ENCODE results near the gene LY6G6C. TPM values are rescaled to one million over a fixed set of nuclear protein-coding genes. Genes with fewer than 3 reads are reported as not detected.

LY6G6C gene
- total RNA-seq, 2 donors from 2014 or later: not detected

- no peaks in the 10 kb centered on the region for H3K9me3 ChIP-seq (ENCODE audit: control insufficient read depth, low read length, poor library complexity, severe bottlenecking)
- Mint-ChIP-seq H3K4me1 (peaks cover 10% of the 10 kb centered on the region), H3K4me3 (no peak overlapping the region), H3K27ac (peak overlapping the region; percentile 27), H3K27me3 (no peaks in the 10 kb centered on the region), H3K36me3 (ENCODE audit: low read depth) (peaks cover 4% of the 10 kb centered on the region)
- ATAC-seq: no peak
- no peak for DNase-seq
Observed at GRCh38 chr6:31760790-31761189, 39.2 kb upstream of the LY6G6C start.

GRCh38 chr6:31758281-31758680, 36.7 kb upstream of the LY6G6C start:
- no peaks in the 10 kb centered on the region for H3K27me3 Mint-ChIP-seq
- H3K4me3 Mint-ChIP-seq: no peak overlapping the region
- peak overlapping the region; percentile 75 for H3K27ac Mint-ChIP-seq
- ATAC-seq (no peak), DNase-seq (no peak)
- peaks cover 4% of the 10 kb centered on the region for H3K36me3 Mint-ChIP-seq (ENCODE audit: low read depth)
- H3K4me1 Mint-ChIP-seq: peaks cover 10% of the 10 kb centered on the region
- no peaks in the 10 kb centered on the region for H3K9me3 ChIP-seq (ENCODE audit: control insufficient read depth, low read length, poor library complexity, severe bottlenecking)

GRCh38 chr6:31752739-31753319, 31.3 kb upstream of the LY6G6C start:
- Mint-ChIP-seq H3K36me3 (ENCODE audit: low read depth) (no peaks in the 10 kb centered on the region), H3K4me1 (peaks cover 2% of the 10 kb centered on the region), H3K27ac (no peak overlapping the region), H3K27me3 (no peaks in the 10 kb centered on the region), H3K4me3 (no peak overlapping the region)
- DNase-seq: no peak
- H3K9me3 ChIP-seq (ENCODE audit: control insufficient read depth, low read length, poor library complexity, severe bottlenecking): no peaks in the 10 kb centered on the region
- ATAC-seq: no peak

GRCh38 chr6:31750411-31751022, 29.0 kb upstream of the LY6G6C start:
- H3K4me3 Mint-ChIP-seq: no peak overlapping the region
- DNase-seq (no peak), ATAC-seq (no peak)
- no peaks in the 10 kb centered on the region for H3K27me3 Mint-ChIP-seq
- no peaks in the 10 kb centered on the region for H3K9me3 ChIP-seq (ENCODE audit: control insufficient read depth, low read length, poor library complexity, severe bottlenecking)
- H3K36me3 Mint-ChIP-seq (ENCODE audit: low read depth): peaks cover 2% of the 10 kb centered on the region
- H3K4me1 Mint-ChIP-seq: no peaks in the 10 kb centered on the region
- no peak overlapping the region for H3K27ac Mint-ChIP-seq

GRCh38 chr6:31749301-31750036, 27.9 kb upstream of the LY6G6C start:
- Mint-ChIP-seq H3K4me3 (no peak overlapping the region), H3K36me3 (ENCODE audit: low read depth) (peaks cover 2% of the 10 kb centered on the region), H3K27me3 (no peaks in the 10 kb centered on the region), H3K4me1 (no peaks in the 10 kb centered on the region), H3K27ac (no peak overlapping the region)
- no peak for ATAC-seq
- no peak for DNase-seq
- no peaks in the 10 kb centered on the region for H3K9me3 ChIP-seq (ENCODE audit: control insufficient read depth, low read length, poor library complexity, severe bottlenecking)

GRCh38 chr6:31744422-31744821, 22.9 kb upstream of the LY6G6C start:
- H3K27ac Mint-ChIP-seq: no peak overlapping the region
- no peaks in the 10 kb centered on the region for H3K27me3 Mint-ChIP-seq
- ATAC-seq: no peak
- H3K9me3 ChIP-seq (ENCODE audit: control insufficient read depth, low read length, poor library complexity, severe bottlenecking): no peaks in the 10 kb centered on the region
- peaks cover 2% of the 10 kb centered on the region for H3K36me3 Mint-ChIP-seq (ENCODE audit: low read depth)
- no peak for DNase-seq
- no peak overlapping the region for H3K4me3 Mint-ChIP-seq
- H3K4me1 Mint-ChIP-seq: peaks cover 20% of the 10 kb centered on the region

GRCh38 chr6:31742894-31743293, 21.3 kb upstream of the LY6G6C start:
- H3K4me1 Mint-ChIP-seq: peaks cover 35% of the 10 kb centered on the region
- ATAC-seq: no peak
- no peak overlapping the region for H3K27ac Mint-ChIP-seq
- no peaks in the 10 kb centered on the region for H3K9me3 ChIP-seq (ENCODE audit: control insufficient read depth, low read length, poor library complexity, severe bottlenecking)
- no peaks in the 10 kb centered on the region for H3K27me3 Mint-ChIP-seq
- peaks cover 2% of the 10 kb centered on the region for H3K36me3 Mint-ChIP-seq (ENCODE audit: low read depth)
- no peak for DNase-seq
- no peak overlapping the region for H3K4me3 Mint-ChIP-seq

GRCh38 chr6:31741815-31742214, 20.3 kb upstream of the LY6G6C start:
- Mint-ChIP-seq H3K4me1 (peaks cover 45% of the 10 kb centered on the region), H3K27me3 (no peaks in the 10 kb centered on the region), H3K4me3 (peak overlapping the region; percentile 33), H3K36me3 (ENCODE audit: low read depth) (no peaks in the 10 kb centered on the region), H3K27ac (no peak overlapping the region)
- no peak for DNase-seq
- no peak for ATAC-seq
- H3K9me3 ChIP-seq (ENCODE audit: control insufficient read depth, low read length, poor library complexity, severe bottlenecking): no peaks in the 10 kb centered on the region

GRCh38 chr6:31740397-31741223, 19.1 kb upstream of the LY6G6C start:
- peak overlapping the region; percentile 97 for H3K4me3 Mint-ChIP-seq
- H3K27me3 Mint-ChIP-seq: no peaks in the 10 kb centered on the region
- H3K36me3 Mint-ChIP-seq (ENCODE audit: low read depth): peaks cover 5% of the 10 kb centered on the region
- DNase-seq: no peak
- peaks cover 53% of the 10 kb centered on the region for H3K4me1 Mint-ChIP-seq
- H3K9me3 ChIP-seq (ENCODE audit: control insufficient read depth, low read length, poor library complexity, severe bottlenecking): no peaks in the 10 kb centered on the region
- no peak for ATAC-seq
- peak overlapping the region; percentile 96 for H3K27ac Mint-ChIP-seq

GRCh38 chr6:31739639-31740396, 18.3 kb upstream of the LY6G6C start, which contains the start of gene MSH5:
MSH5 (plus strand) TSS chr6:31740005; CDS start chr6:31740467, 462 bp downstream.
- Mint-ChIP-seq H3K4me1 (peaks cover 61% of the 10 kb centered on the region), H3K27ac (peak within 1 kb of the TSS; percentile 96), H3K4me3 (peak within 1 kb of the TSS; percentile 99), H3K27me3 (no peaks in the 10 kb centered on the region), H3K36me3 (ENCODE audit: low read depth) (peaks cover 8% of the 10 kb centered on the region)
- DNase-seq (peak; percentile 87 to 94 (median 91)), ATAC-seq (peak; percentile 90)
- H3K9me3 ChIP-seq (ENCODE audit: control insufficient read depth, low read length, poor library complexity, severe bottlenecking): no peaks in the 10 kb centered on the region

GRCh38 chr6:31737991-31738979, 16.7 kb upstream of the LY6G6C start:
- Mint-ChIP-seq H3K4me1 (peaks cover 67% of the 10 kb centered on the region), H3K4me3 (peak overlapping the region; percentile 99), H3K27me3 (no peaks in the 10 kb centered on the region), H3K27ac (peak overlapping the region; percentile 96), H3K36me3 (ENCODE audit: low read depth) (peaks cover 8% of the 10 kb centered on the region)
- ATAC-seq (peak; percentile 58), DNase-seq (peak; percentile 29 to 54 (median 39))
- no peaks in the 10 kb centered on the region for H3K9me3 ChIP-seq (ENCODE audit: control insufficient read depth, low read length, poor library complexity, severe bottlenecking)
